Stimulated activated CD4-positive, alpha-beta T cell treated with anti-CD3 and anti-CD28 coated beads, Interleukin-12 subunit alpha, Interleukin-12 subunit beta, amount 100 ng/mL, for 48 hours (primary cell): Measurements from ENCODE around the gene CD63.
A peak's percentile ranks its signal among the peaks of the same experiment; 100 is the strongest.

ENCODE experiments used
- DNase-seq, 3 donors: peaks; one replicate each; pipeline ENCODE4 v3.0.0-alpha.2; 2020; ENCODE audit warnings: low read depth in 2 of 3, low spot score in 1 of 3

The CD63 gene

DNA sequence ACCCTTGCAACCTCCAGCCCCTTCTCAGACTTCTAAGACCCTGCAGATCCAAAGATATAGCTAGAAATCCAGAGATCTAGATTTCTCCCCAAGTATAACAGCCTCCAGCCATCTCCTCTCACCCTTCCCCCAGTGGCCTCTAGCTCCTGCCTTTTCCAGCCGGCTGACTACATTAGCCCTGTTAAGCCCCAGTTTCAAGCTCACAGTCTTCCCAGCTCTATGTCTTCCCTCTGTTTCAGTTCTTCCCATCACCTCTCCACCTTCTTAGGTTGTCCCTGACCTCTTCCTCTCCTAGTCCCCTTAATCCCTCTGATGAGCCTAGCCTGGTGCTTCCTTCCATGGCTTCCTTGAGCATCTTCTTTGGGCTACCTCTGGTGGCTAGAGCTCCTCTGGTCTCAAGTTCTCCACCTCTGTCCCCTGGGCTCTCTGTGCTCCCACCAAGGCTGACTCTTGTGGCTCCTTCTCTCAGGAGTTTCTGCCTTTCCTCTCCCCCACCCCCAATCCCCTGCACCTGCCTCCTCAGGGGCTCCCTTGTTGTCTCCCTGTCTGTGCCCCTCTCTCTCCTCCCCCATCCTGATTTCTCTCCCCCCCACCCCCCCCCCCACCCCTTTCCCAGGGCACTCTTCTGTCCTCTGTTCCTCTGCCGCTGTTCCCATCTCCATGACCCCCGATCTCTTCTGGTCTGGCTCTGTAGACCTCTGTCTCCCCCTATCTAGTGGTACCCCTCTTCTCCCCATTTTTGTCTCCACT is 13.3 kb upstream of the CD63 start:
- no peak for DNase-seq

GRCh38 chr12:55739025-55739378 is 10.2 kb upstream of the CD63 start:
- DNase-seq = no peak

DNA sequence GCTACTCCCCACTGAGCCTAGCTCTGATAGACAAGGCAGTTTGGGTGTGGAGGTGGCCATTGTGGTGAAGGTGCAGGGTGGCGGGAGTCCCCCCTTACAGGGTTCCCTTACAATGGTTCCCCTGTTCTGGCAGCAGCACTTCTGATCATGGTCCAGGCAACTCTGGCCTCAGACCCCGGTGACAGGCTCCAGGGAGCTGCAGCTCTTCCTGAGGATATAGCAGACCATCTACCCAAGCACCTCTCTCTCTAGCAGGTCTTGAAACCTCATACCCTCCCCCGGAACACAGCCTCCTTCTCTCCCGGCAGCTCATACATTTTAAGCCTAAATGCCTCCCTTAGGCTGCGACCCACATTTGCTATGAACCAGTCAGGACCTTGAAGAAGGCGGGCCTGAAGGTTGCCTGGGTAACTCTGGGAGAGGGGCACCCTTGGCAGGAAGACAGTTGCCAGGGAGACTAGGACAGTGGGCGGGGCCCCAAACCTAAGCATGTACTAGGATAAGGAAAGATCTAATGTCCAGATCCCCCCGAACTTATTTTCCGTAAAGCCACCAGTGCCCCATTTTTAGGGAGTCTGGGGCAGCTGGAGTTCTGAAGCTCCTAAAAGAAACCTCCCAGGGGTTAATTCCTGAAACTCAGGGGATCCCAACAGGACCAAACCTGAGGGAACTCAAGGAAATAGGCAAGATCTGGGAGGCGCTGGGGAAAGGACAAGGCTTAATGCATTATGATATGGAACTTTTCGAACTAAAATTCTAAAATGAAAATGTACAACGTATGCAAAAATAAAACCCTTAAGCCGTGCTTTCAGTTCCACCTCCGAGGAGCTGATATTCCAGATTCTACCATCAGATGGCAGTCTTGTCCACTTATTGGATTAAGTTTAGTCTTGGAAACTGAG is 9.6 kb upstream of the CD63 start:
- peak; percentile 69 to 99 (median 69) for DNase-seq

DNA sequence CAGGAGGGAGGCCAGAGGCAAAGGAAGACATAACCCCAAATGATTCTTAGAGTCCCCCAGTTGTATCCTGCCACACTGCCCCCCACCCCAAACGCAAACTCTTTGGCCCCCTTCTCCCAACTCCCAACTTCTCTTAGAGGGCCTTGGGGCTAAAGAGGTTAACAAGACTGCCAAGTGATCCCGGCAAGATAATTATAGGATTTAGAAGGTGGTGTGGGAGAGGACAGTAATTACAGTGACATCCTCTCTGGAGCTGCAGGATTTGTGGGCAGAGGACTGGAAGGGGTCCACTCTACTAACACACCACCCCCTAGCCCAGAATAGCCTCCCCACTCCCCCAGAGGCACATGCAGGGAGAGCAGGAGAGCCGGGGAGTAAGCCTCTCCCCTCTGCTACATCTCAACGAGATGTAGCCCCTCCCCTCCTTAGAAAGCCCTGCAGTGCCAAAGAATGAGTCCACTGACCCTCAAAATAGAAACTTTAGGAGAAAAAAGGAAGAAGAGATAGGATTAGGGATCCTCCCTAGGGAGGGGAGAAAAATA is 8.8 kb upstream of the CD63 start:
- DNase-seq = no peak

DNA sequence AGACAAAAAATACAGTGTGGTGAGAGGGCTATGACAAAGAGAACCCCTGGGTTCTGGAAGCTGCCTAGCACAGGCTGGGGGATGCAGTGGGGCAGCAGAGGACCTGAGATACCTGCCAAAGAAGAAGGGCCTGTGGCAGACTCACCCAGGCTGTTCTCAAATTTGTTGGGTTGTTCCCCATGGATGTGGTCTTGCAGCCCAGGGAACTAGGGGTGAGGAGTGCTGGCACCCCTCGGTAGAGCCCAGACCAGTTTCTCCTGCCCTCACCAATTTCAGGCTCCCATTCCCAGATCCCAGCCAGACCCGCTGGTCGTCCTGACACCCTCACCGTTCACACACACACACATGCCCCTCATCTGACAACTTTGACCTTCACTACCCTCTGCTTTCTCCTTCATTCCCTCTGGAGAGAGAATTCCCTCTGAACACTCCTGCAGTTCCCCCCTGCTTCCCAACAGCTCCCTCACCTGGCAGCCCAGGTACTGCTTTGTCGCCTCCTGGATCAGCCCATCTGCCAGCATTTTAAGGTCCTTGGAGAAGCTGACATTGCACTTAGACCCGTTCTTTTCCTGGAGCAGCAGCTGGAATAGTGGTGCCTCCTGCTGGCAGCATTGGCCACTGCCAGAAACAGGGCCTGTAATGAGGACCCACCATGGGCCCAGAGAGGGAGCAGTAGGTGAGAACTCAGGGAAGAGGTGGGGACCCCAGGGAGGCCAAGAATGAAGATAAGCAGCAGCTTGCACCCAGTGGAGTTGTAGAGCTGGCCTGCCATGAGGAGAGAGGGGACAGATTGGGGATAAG is 8.2 kb upstream of the CD63 start:
- peak in 1 of 3 donors; percentile 62 for DNase-seq

- no peak for DNase-seq
These were observed 7.3 kb upstream of the CD63 start for GRCh38 chr12:55736076-55736475.

GRCh38 chr12:55734595-55734994 is 5.8 kb upstream of the CD63 start:
- no peak for DNase-seq

DNA sequence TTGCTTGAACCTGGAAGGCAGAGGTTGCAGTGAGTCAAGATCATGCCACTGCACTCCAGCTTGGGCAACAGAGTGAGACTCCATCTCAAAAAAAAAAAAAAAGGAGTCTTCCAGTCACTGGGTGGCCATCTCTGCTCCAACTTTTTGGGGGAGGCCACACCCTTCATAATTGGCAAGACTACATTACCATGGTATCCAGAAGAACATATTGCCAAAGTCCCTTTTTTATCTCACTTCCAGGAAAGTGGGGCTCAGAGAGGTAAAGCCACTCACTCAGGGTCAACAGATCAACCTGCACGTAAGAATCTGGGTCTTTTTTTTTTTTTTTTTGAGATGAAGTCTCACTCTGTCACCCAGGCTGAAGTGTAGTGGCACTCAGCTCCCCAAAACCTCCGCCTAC is 5.0 kb upstream of the CD63 start:
- no peak for DNase-seq

DNA sequence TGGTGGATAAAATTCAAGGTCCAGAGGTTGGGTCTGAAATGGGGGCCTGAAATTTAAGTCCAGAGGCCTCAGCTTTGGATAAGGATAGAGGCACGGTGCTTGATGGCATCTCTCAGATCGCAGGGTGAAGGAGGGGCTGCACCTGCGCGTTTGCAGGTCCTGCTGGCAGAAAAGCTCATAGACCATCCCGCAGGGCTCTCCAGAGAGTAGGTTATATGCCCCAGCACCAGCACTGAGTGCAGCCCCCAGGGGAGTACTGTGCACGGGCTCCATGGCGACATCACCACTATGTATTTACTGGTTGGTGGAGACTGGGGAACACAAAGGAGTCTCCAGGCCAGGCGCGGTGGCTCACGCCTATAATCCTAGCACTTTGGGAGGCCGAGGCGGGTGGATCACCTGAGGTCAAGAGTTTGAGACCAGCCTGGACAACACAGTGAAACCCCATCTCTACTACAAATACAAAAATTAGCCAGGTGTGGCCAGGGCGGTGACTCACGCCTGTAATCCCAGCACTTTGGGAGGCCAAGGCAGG is 4.3 kb upstream of the CD63 start:
- no peak for DNase-seq

GRCh38 chr12:55732288-55732687 is 3.5 kb upstream of the CD63 start:
- no peak for DNase-seq

DNA sequence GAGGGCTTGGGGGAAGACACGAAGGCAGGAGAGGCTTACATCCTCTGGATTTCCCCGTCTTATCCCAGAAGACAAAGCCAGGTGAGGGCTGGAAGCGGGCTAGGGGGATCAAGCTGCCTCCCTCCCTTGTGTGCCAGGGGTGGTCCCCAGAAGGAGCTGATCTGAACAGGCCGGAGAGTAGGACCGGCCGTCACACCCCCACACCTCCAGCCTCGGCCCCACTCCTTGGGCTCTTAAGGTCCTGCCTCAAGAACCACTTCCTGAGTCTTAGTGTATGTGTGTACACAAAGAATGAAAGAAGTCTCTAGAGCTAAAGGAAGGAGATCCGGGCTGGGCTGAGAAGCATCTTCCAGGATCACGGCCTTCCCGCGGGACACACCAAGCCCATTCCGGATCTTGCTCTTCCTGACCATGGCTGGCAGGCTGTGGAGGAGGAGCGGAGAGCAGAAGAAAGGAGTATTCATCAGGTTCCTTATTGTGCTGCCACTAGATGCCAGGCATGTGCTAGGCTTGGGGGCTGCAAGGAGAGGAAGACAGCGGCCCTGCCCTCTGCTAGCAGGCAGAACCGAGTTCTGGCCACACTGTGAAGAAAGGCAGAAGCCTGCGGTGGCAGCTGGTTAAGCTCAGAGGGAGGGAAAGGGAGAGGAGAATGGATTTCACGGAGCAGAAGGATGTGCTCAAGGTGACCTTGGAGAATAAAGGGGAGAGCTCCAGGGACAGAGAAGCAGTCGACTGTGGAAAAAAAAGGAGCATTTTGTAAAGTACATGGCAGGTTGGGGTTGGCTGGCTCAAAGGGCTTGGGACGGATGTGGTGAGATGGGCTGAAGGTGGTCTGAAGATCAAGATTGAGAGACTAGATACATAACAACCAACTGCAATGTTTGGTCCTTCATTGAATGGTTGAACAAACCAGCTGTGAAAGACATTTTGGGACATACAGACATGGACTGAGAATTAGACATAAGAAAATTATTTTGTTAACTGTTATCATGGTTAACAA is 1.3 kb upstream of the CD63 start:
- DNase-seq = no peak

DNA sequence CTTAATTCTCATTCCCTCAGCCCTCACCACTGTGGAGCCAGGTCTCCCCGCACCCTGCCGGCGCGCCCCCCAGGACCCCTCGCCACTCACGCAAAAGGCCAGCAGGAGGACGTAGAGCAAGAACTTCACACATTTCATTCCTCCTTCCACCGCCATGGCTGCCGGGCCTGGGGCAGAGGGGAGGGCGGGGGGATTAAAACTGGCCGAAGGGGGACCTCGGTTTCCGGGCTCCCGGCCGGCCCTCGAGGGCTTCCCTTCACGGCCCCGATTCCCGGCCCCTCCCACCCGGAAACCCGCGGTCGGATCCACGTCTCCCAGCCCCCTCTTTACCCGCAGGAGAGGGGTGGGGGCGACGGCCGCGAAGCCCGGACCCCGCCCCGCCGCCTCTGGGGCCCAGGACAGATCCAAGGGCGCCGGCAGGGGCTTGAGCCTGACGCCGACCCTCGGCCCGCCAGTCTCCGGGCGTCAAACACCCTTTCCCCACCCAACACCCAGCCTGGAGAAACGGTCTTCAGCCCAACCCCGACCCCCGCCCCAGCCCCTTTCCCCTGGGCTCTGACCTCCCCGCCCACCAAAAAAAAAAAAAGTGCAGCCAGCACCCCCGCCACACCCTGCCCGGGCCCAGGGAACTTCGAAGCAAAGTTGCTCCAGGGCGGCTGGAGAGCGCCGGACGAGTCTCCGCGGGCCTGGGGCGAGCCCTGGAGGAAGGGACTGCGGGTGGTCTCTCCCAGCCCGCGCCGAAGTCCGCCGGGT is 447 bp downstream of the CD63 start:
- DNase-seq = no peak

- no peak for DNase-seq
These were observed 1.1 kb downstream of the CD63 start for GRCh38 chr12:55727643-55728185.

DNA sequence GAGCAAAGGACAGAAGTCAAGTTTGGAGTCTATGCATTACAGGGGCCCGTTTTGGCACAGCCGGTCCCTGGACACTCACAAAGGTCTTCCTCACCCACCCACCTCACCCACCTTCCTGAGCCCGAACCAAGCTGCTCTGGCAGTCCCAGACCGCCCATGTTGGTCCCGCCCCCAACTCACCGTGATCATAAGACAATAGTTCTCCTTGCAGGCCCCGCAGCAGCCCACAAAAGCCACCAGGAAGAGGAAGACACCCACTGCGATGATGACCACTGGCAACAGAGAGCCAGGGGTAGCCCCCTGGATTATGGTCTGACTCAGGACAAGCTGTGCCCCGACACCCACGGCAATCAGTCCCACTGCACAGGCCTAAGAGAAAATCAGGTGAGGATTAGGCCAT is 1.8 kb downstream of the CD63 start:
- DNase-seq = no peak

DNA sequence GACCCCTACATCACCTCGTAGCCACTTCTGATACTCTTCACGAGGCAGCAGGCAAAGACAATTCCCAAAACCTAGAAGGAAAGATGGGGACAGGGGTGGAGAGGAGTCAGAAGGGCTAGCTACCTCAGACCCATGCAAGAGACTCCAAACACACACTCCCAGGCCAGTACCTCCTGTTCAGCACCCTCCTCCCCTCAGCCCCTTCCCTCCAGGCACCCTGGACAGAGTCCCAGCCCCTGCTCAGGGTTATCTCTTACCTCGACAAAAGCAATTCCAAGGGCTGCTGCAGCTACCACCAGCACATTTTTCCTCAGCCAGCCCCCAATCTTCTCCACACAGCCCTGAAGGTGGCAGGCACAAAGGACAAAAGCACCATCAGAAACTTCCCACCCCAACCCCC is 3.3 kb downstream of the CD63 start:
- no peak for DNase-seq

DNA sequence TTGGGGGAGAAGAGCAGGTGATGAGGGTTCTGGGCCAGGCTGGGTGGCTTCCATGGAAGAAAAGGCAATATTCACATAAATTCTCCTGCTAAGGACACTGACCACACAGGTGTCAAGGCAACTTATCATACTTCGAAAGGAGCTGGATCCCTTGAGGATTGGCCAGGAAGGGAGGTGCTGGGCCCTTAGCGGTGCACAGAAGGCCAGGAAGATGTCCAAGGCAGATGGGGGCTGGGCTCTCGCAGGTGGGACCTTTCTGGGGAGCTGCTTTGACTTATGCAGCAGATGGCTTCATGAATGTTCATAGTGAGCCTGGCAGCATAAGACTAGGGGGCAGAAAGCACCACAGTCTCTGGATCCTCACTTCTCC is 3.9 kb downstream of the CD63 start:
- no peak for DNase-seq

GRCh38 chr12:55724226-55724939 is 4.4 kb downstream of the CD63 start:
- peak in 2 of 3 donors; percentile 47 to 65 for DNase-seq

DNA sequence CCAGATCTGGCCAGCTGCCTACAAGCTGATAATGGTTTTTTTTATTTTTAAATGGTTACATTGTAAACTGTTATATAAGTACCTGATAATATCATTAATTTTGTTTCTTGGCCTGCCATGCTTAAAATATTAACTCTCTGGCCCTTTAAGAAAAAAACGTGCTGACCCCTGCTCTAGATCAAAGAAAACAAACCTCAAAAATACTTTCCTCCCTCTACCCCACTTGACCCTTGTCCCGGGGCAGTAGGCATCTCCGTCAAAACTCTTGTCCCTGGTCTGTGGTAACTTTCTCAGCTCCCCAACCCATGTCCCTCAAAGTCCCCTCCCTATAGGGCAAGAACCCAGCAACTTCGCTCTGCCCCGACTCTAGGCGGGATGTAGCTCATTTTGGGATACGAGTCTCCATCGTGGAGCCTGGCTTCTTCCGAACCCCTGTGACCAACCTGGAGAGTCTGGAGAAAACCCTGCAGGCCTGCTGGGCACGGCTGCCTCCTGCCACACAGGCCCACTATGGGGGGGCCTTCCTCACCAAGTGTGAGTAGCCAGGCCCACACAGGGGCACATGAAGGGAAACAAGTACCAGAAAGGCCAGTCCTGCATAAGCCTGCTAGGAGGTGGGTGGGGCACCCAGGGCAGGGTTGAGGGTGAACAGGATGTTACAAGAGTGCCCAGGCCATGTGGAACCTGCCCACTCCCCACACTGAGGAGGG is 5.1 kb downstream of the CD63 start:
- no peak for DNase-seq
